Stimulated activated CD8-positive, alpha-beta memory T cell treated with anti-CD3 and anti-CD28 coated beads, Interleukin-15, amount 100 ng/mL, for 1 hour (primary cell): Measurements from ENCODE around the gene SERPINE2.
"Not testable (repeated sequence)": the region's sequence is repeated elsewhere in the genome, so short reads cannot be mapped to it uniquely, and the experiment has no call there.

Experiments
- DNase-seq: peaks from one replicate; pipeline ENCODE4 v3.0.0-alpha.2; 2020; ENCODE audit warnings: low read depth

Gene SERPINE2

GRCh38 chr2:224014336-224014735, 24.8 kb downstream of the SERPINE2 start:
- no peak for DNase-seq

GRCh38 chr2:224011837-224012236, 27.2 kb downstream of the SERPINE2 start:
- DNase-seq = no peak

- no peak for DNase-seq
These were observed 29.3 kb downstream of the SERPINE2 start for GRCh38 chr2:224009605-224010315.

GRCh38 chr2:224008702-224009261, 30.3 kb downstream of the SERPINE2 start:
- no peak for DNase-seq

GRCh38 chr2:224004105-224004695, 34.9 kb downstream of the SERPINE2 start:
- DNase-seq = no peak

- DNase-seq = not testable (repeated sequence)
These were observed 38.4 kb downstream of the SERPINE2 start for GRCh38 chr2:224000662-224001061.

GRCh38 chr2:223999862-224000261, 39.2 kb downstream of the SERPINE2 start:
- DNase-seq = no peak

- no peak for DNase-seq
These were observed 40.1 kb downstream of the SERPINE2 start for GRCh38 chr2:223998948-223999347.

GRCh38 chr2:223997938-223998337, 41.1 kb downstream of the SERPINE2 start:
- DNase-seq = no peak

- DNase-seq = no peak
These were observed 42.7 kb downstream of the SERPINE2 start for GRCh38 chr2:223996391-223996790.

- DNase-seq = no peak
These were observed 43.5 kb downstream of the SERPINE2 start for GRCh38 chr2:223995569-223995968.

GRCh38 chr2:223994562-223995162, 44.4 kb downstream of the SERPINE2 start:
- no peak for DNase-seq

- DNase-seq = peak; percentile 20
These were observed 45.4 kb downstream of the SERPINE2 start for GRCh38 chr2:223993634-223994232.

- no peak for DNase-seq
These were observed 47.5 kb downstream of the SERPINE2 start for GRCh38 chr2:223991611-223992010.

- no peak for DNase-seq
These were observed 49.2 kb downstream of the SERPINE2 start for GRCh38 chr2:223989856-223990232.

GRCh38 chr2:223989206-223989855, 49.8 kb downstream of the SERPINE2 start:
- DNase-seq = no peak

- no peak for DNase-seq
These were observed 57.8 kb downstream of the SERPINE2 start for GRCh38 chr2:223981241-223981640.

GRCh38 chr2:223980803-223981202, 58.3 kb downstream of the SERPINE2 start:
- no peak for DNase-seq

- DNase-seq = no peak
These were observed 58.7 kb downstream of the SERPINE2 start for GRCh38 chr2:223980397-223980735.

- DNase-seq = no peak
These were observed 59.2 kb downstream of the SERPINE2 start for GRCh38 chr2:223979730-223980396.

- DNase-seq = no peak
These were observed 60.6 kb downstream of the SERPINE2 start for GRCh38 chr2:223978451-223978850.
